HepG2 (cell line): ENCODE measurements around the gene CUL9. TPM values are rescaled to one million over a fixed set of nuclear protein-coding genes. Genes with fewer than 3 reads are reported as not detected.

Experiments
- ATAC-seq: fragments of 200-7000 bp; cut with Tn5 transposase; 3 replicates; pipeline ENCODE4 v1.9.1; 2020; ENCODE audit warnings: mild to moderate bottlenecking, moderate library complexity
- BruUV-seq: library from RNA; stranded (reverse); fragments of 400-500 nt; replicated peaks from 2 replicates; lab custom pipeline; 2021; lab: Mats Ljungman, UMichigan
- CTCF ChIA-PET: fragments of 300-600 bp; formaldehyde crosslinking; extraction: SDS; loops from one replicate; lab custom pipeline; 2021; ENCODE audit warnings: low total read pairs, inconsistent platforms, low intra/inter-chr PET ratio; lab: Yijun Ruan, JAX
- POLR2A ChIA-PET: fragments of 350-600 bp; sonication (Branson Sonifier 250); formaldehyde crosslinking; loops from one replicate; lab custom pipeline; 2020; ENCODE audit warnings: antibody characterized with exemption, inconsistent platforms; lab: Yijun Ruan, JAX
- DNase-seq: peaks from one replicate; pipeline ENCODE4 v3.0.0-alpha.2; 2015; ENCODE audit warnings: low spot score
- FAIRE-seq: peaks from 3 replicates; lab custom pipeline; 2011; peaks lifted over from hg19 to GRCh38; lab: Jason Lieb, UNC
- H2AFZ ChIP-seq: one replicate; pipeline ENCODE4 v1.6.1; 2011; ENCODE audit warnings: low read length, inconsistent platforms
- H3K27ac ChIP-seq: fragments of 300-600 bp; 3 replicates; pipeline ENCODE4 v1.8.0; 2011; ENCODE audit warnings: mixed run types, mild to moderate bottlenecking, mixed read lengths, low read length, inconsistent platforms; ENCODE audit not compliant: insufficient read depth; ENCODE audit errors: extremely low read length
- H3K27me3 ChIP-seq, 2 experiments: fragments of 200-600 bp in 1 of 2; 2 replicates in 1 of 2; 3 replicates in 1 of 2; pipeline versions ENCODE4 v1.6.0 to v1.8.0; 2011; ENCODE audit warnings: low read length in 2 of 2, mild to moderate bottlenecking in 2 of 2, moderate library complexity in 2 of 2, inconsistent platforms in 1 of 2; ENCODE audit not compliant: insufficient read depth in 2 of 2, control insufficient read depth in 1 of 2
- H3K36me3 ChIP-seq, 2 experiments: fragments of 200-600 bp in 1 of 2; replicated peaks in 1 of 2; 2 replicates in 1 of 2; 3 replicates in 1 of 2; pipeline versions ENCODE4 v1.5.1 to v1.8.0; 2011; ENCODE audit warnings: low read length in 2 of 2, inconsistent platforms in 1 of 2; ENCODE audit not compliant: insufficient read depth in 2 of 2, control insufficient read depth in 1 of 2
- H3K4me1 ChIP-seq: 2 replicates; pipeline ENCODE4 v1.5.1; 2012; ENCODE audit warnings: low read length, inconsistent platforms; ENCODE audit not compliant: insufficient read depth
- H3K4me2 ChIP-seq: 2 replicates; pipeline ENCODE4 v1.6.0; 2011; ENCODE audit warnings: low read depth, low read length, inconsistent platforms
- H3K4me3 ChIP-seq, 3 experiments: fragments of 200-600 bp in 1 of 3; sonication (generic), shearing (Covaris generic) in 1 of 3; replicated peaks in 1 of 3; 2 replicates each; pipeline ENCODE4 v1.5.1; 2011 to 2016; ENCODE audit warnings: low read length in 3 of 3, inconsistent platforms in 2 of 3, low read depth in 2 of 3, mild to moderate bottlenecking in 2 of 3, control low read depth in 1 of 3, mixed read lengths in 1 of 3; ENCODE audit not compliant: insufficient read depth in 1 of 3
- H3K79me2 ChIP-seq: one replicate; pipeline ENCODE4 v1.6.1; 2011; ENCODE audit warnings: low read length, inconsistent platforms; ENCODE audit not compliant: insufficient read depth
- H3K9ac ChIP-seq: 2 replicates; pipeline ENCODE4 v1.6.0; 2011; ENCODE audit warnings: mild to moderate bottlenecking, low read depth, low read length, inconsistent platforms; ENCODE audit not compliant: insufficient read depth
- H3K9me3 ChIP-seq: 2 replicates; pipeline ENCODE4 v1.5.1; 2012; ENCODE audit warnings: mild to moderate bottlenecking, low read length
- H4K20me1 ChIP-seq: 2 replicates; pipeline ENCODE4 v1.6.0; 2011; ENCODE audit warnings: inconsistent platforms, mild to moderate bottlenecking, low read length, moderate library complexity; ENCODE audit not compliant: insufficient read depth
- LCORL ChIP-seq, 2 experiments: fragments of 450-650 bp in 1 of 2; sonication (generic) in 1 of 2; formaldehyde crosslinking in 1 of 2; IDR thresholded peaks; 2 replicates each; pipeline versions ENCODE4 v1.5.0 to v1.6.1; 2017 to 2020; ENCODE audit warnings: antibody characterized with exemption in 1 of 2, missing genetic modification reagents in 1 of 2
- POLR2G ChIP-seq: fragments of 200-400 bp; formaldehyde crosslinking; IDR thresholded peaks from 2 replicates; pipeline ENCODE4 v1.6.1; 2018; ENCODE audit warnings: mild to moderate bottlenecking, low read depth, low read length, moderate library complexity
- RARA ChIP-seq: IDR thresholded peaks from 2 replicates; pipeline ENCODE4 v1.6.1; 2016; ENCODE audit warnings: missing genetic modification reagents, missing compliant biosample characterization
- TARDBP ChIP-seq: sonication (generic); formaldehyde crosslinking; IDR thresholded peaks from 2 replicates; pipeline ENCODE4 v1.8.0; 2022; ENCODE audit warnings: mild to moderate bottlenecking, missing genetic modification reagents
- THYN1 ChIP-seq: sonication (generic); formaldehyde crosslinking; IDR thresholded peaks from 2 replicates; pipeline ENCODE4 v1.8.1; 2023; ENCODE audit warnings: low read depth, mild to moderate bottlenecking, moderate library complexity, missing genetic modification reagents, borderline replicate concordance
- ZNF263 ChIP-seq: sonication (generic); formaldehyde crosslinking; IDR thresholded peaks from 2 replicates; pipeline ENCODE4 v1.4.0; 2020; ENCODE audit warnings: missing genetic modification reagents
- ZNF883 ChIP-seq: sonication (generic); formaldehyde crosslinking; IDR thresholded peaks from 2 replicates; pipeline ENCODE4 v1.5.1; 2020; ENCODE audit warnings: mild to moderate bottlenecking, missing genetic modification reagents; ENCODE audit errors: not compliant biosample characterization
- ZSCAN25 ChIP-seq: sonication (generic); formaldehyde crosslinking; IDR thresholded peaks from 2 replicates; pipeline ENCODE4 v1.8.0; 2022; ENCODE audit warnings: mild to moderate bottlenecking, missing genetic modification reagents
- WGBS: methylation state at CpG from one replicate; pipeline ENCODE4 v1.1.6; 2017; ENCODE audit warnings: low lambda C conversion rate; 5-methylcytosine and 5-hydroxymethylcytosine counted together
- in situ Hi-C: cut with HindIII; loops from 2 replicates; pipeline ENCODE4 v1.10.0; 2017; ENCODE audit warnings: low pct_unique_long_range_greater_than_20kb; ENCODE audit not compliant: extremely low pct_ligation_motif_present
- intact Hi-C: fragments of 100-400 bp; cut with micrococcal nuclease; formaldehyde crosslinking; loops from one replicate; pipeline ENCODE4 v1.10.0; 2022; ENCODE audit not compliant: unreplicated experiment
- polyA plus RNA-seq, 8 experiments: library from polyadenylated mRNA; depleted of rRNA in 3 of 8; stranded (reverse) in 7 of 8; unstranded in 1 of 8; fragments of >200 nt; fragmentation: Illumina TruSeq in 4 of 8; extraction: Trizol in 4 of 8; gene quantifications; 2 replicates each; pipeline versions ENCODE4 v1.2.1 to v1.2.3, GENCODE V29; 2011 to 2016; ENCODE audit warnings: low read depth in 4 of 8, missing spikeins in 1 of 8, mixed read lengths in 1 of 8; ENCODE audit not compliant: insufficient read depth in 1 of 8
- total RNA-seq, 5 experiments: library from RNA; depleted of rRNA; stranded (reverse); fragments of >200 nt; fragmentation: Illumina TruSeq; extraction: Trizol; gene quantifications; 2 replicates each; pipeline ENCODE4 v1.2.3, GENCODE V29; 2016; ENCODE audit warnings: low read depth in 1 of 5
- TF ChIP-seq, protein P1 (sequence below): sonication (generic); formaldehyde crosslinking; IDR thresholded peaks from 2 replicates; pipeline ENCODE4 v1.4.0; 2020; ENCODE audit warnings: missing genetic modification reagents
- TF ChIP-seq, protein P2 (sequence below): sonication (generic); formaldehyde crosslinking; IDR thresholded peaks from 2 replicates; pipeline ENCODE4 v1.4.0; 2020; ENCODE audit warnings: mild to moderate bottlenecking, missing genetic modification reagents

CUL9 gene
- total and polyA plus RNA-seq, 2 of the 13 experiments (the other 11 are each of a cell fraction or from before 2014, with no cell fraction given) = 11.4 to 13.7 TPM

DNA sequence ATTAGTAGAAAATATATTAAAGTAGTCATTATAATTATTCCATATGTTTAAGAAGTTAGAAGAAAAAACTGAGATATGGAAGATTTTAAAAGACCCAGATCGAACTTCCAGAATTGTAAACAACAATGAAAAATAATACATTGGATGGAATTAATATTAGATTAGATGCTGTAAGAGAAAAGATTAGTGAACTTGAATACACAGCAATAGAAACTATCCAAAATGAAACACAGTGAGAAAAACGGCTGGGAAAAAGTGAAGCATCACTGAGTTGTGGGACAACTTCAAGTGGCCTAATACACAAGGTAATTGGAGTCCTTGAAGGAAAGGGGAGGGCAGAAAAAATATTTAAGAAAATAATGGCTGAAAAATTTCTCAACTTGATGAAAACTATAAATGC lies 57.1 kb downstream of the CUL9 start (continued):
- TF ChIP-seq ZNF883 (CRISPR knock-in tag) (no peak), THYN1 (CRISPR knock-in tag) (no peak), POLR2G (no peak)
- TF ChIP-seq, protein P1, sequence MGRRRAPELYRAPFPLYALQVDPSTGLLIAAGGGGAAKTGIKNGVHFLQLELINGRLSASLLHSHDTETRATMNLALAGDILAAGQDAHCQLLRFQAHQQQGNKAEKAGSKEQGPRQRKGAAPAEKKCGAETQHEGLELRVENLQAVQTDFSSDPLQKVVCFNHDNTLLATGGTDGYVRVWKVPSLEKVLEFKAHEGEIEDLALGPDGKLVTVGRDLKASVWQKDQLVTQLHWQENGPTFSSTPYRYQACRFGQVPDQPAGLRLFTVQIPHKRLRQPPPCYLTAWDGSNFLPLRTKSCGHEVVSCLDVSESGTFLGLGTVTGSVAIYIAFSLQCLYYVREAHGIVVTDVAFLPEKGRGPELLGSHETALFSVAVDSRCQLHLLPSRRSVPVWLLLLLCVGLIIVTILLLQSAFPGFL (CRISPR knock-in tag) = no peak

DNA sequence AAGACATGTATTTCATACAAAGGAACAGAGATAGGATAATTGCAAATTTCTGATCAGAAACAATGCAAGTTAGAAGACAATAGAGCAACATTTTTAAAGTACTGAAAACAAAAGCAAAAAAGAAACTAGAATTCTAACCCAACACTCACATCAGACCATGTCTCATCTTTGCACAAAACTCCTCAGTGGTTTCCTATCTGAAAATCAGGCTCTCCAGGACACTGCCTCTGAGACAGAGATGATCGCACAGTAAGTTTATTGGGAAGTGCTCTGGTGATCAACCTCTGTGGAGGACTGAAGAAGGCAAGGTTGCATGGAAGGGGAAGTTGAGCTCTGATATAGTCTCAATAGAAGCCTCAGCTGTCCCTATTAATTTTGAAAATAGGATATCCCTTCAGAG lies 59.0 kb downstream of the CUL9 start:
- ChIA-PET CTCF (no interaction called here), POLR2A (no interaction called here)
- in situ Hi-C loops = no loop called here

More for the DNA sequence above, 59.0 kb downstream of the CUL9 start:
- Histone ChIP-seq H3K27me3 (peaks cover 9 to 52% of the 10 kb centered on the region in 2 experiments), H3K27ac (no peak overlapping the region), H3K9me3 (no peaks in the 10 kb centered on the region), H3K79me2 (no peaks in the 10 kb centered on the region), H3K9ac (no peak overlapping the region), H2AFZ (no peak overlapping the region), H3K4me1 (peaks cover 20% of the 10 kb centered on the region), H4K20me1 (no peaks in the 10 kb centered on the region), H3K4me2 (no peak overlapping the region), H3K36me3 (no peaks in the 10 kb centered on the region), H3K4me3 (no peak overlapping the region)
- intact Hi-C loops = no loop called here
- ATAC-seq = no peak
- no TSS peak for BruUV-seq
- TF ChIP-seq, protein P2, sequence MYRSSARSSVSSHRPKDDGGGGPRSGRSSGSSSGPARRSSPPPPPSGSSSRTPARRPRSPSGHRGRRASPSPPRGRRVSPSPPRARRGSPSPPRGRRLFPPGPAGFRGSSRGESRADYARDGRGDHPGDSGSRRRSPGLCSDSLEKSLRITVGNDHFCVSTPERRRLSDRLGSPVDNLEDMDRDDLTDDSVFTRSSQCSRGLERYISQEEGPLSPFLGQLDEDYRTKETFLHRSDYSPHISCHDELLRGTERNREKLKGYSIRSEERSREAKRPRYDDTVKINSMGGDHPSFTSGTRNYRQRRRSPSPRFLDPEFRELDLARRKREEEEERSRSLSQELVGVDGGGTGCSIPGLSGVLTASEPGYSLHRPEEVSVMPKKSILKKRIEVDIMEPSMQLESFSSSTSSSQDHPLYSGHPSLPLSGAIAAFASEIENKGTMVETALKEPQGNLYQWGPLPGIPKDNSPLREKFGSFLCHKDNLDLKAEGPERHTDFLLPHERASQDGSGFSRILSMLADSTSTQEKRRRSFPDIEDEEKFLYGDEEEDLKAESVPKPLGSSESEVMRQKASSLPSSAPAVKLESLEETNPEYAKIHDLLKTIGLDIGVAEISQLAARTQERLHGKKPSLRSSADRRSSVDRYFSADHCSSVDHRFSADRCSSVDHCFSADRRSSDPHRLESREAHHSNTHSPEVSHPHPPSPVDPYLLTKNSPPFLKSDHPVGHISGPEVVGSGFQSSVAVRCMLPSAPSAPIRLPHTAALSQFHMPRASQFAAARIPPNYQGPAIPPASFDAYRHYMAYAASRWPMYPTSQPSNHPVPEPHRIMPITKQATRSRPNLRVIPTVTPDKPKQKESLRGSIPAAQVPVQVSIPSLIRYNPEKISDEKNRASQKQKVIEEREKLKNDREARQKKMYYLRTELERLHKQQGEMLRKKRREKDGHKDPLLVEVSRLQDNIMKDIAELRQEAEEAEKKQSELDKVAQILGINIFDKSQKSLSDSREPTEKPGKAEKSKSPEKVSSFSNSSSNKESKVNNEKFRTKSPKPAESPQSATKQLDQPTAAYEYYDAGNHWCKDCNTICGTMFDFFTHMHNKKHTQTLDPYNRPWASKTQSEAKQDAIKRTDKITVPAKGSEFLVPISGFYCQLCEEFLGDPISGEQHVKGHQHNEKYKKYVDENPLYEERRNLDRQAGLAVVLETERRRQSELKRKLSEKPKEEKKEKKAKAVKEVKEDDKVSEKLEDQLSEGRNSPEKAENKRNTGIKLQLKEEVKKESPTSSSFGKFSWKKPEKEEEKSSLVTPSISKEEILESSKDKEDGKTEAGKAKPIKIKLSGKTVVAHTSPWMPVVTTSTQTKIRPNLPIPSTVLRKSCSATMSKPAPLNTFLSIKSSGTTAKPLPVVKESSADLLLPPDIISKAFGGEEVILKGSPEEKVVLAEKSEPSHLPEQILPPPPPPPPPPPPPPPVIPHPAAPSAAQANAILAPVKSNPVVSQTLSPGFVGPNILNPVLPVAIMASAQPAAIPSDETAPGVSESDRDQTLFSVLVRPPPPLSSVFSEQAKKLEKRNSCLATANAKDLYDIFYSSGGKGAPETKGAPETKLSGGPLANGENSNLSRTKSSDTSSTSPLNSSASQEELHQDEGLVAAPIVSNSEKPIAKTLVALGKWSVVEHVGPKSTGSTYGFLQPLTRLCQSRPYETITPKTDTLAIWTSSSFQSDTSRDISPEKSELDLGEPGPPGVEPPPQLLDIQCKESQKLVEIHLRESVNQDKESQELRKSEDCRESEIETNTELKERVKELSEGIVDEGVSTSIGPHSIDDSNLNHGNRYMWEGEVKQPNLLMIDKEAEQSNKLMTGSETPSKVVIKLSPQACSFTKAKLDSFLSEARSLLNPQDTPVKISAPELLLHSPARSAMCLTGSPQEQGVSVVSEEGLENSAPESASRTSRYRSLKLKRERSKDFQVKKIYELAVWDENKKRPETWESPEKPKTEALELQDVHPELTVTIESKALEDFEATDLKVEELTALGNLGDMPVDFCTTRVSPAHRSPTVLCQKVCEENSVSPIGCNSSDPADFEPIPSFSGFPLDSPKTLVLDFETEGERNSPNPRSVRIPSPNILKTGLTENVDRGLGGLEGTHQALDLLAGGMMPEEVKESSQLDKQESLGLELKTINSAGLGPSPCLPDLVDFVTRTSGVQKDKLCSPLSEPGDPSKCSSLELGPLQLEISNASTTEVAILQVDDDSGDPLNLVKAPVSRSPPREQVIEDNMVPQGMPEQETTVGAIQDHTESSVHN (CRISPR knock-in tag) = no peak
- TF ChIP-seq ZNF263 (CRISPR knock-in tag) (no peak), LCORL (IDR thresholded peaks at IDR 0.05) (no peak), LCORL (CRISPR knock-in tag; IDR thresholded peaks at IDR 0.05) (no peak), TARDBP (CRISPR knock-in tag) (no peak), ZSCAN25 (no peak), RARA (CRISPR knock-in tag) (no peak)
- no peak for FAIRE-seq
- DNase-seq = no peak
- 47% methylated on average over 1 of the region's 1 CpG for WGBS
